IMR-90 (cell line): ENCODE data around the gene SLC1A5. TPM values are rescaled to one million over a fixed set of nuclear protein-coding genes. Genes with fewer than 3 reads are reported as not detected.
A peak's percentile ranks its signal among the peaks of the same experiment; 100 is the strongest.

ENCODE experiments used
- ATAC-seq: fragments of 200-7000 bp; cut with Tn5 transposase; 2 replicates; pipeline ENCODE4 v1.9.1; 2020; ENCODE audit warnings: low read depth, mild to moderate bottlenecking, moderate library complexity
- BruUV-seq: library from RNA; stranded (reverse); fragments of 400-500 nt; replicated peaks from 2 replicates; lab custom pipeline; 2021; lab: Mats Ljungman, UMichigan
- CTCF ChIA-PET: fragments of 300-600 bp; formaldehyde crosslinking; extraction: SDS; loops from one replicate; lab custom pipeline; 2021; ENCODE audit warnings: antibody characterized with exemption; lab: Yijun Ruan, JAX
- POLR2A ChIA-PET: fragments of 300-600 bp; sonication (Branson Sonifier 250); formaldehyde crosslinking; loops from one replicate; lab custom pipeline; 2022; ENCODE audit warnings: antibody characterized with exemption; ENCODE audit not compliant: unreplicated experiment; lab: Charles Lee
- DNase-seq: peaks from one replicate; pipeline ENCODE4 v3.0.0; 2013
- H2AFZ ChIP-seq: replicated peaks from 2 replicates; pipeline ENCODE3; 2013; ENCODE audit warnings: low read length, mild to moderate bottlenecking; ENCODE audit not compliant: poor library complexity
- H2AK5ac ChIP-seq: 2 replicates; pipeline ENCODE4 v1.6.1; 2013; ENCODE audit warnings: low read depth, low read length, inconsistent platforms
- H2AK9ac ChIP-seq: replicated peaks from 2 replicates; pipeline ENCODE3; 2013; ENCODE audit warnings: mild to moderate bottlenecking, low read depth, low read length, moderate library complexity; ENCODE audit not compliant: poor library complexity
- H2BK120ac ChIP-seq: 2 replicates; pipeline ENCODE4 v1.6.1; 2013; ENCODE audit warnings: low read depth, low read length, inconsistent platforms
- H2BK15ac ChIP-seq: 3 replicates; pipeline ENCODE4 v1.6.1; 2013; ENCODE audit warnings: low read depth, low read length, inconsistent platforms
- H2BK20ac ChIP-seq: 2 replicates; pipeline ENCODE4 v1.6.1; 2013; ENCODE audit warnings: low read depth, mild to moderate bottlenecking, inconsistent platforms, low read length, moderate library complexity
- H2BK5ac ChIP-seq: 2 replicates; pipeline ENCODE4 v1.6.1; 2013; ENCODE audit warnings: mild to moderate bottlenecking, low read depth, low read length, inconsistent platforms; ENCODE audit not compliant: poor library complexity, severe bottlenecking
- H3K14ac ChIP-seq: replicated peaks from 2 replicates; pipeline ENCODE4 v1.6.1; 2013; ENCODE audit warnings: low read depth, low read length, inconsistent platforms
- H3K18ac ChIP-seq: 2 replicates; pipeline ENCODE4 v1.6.1; 2013; ENCODE audit warnings: low read depth, low read length, control low read depth
- H3K23ac ChIP-seq: 2 replicates; pipeline ENCODE4 v1.6.1; 2013; ENCODE audit warnings: low read depth, low read length, inconsistent platforms
- H3K27ac ChIP-seq: 2 replicates; pipeline ENCODE4 v1.5.1; 2013; ENCODE audit warnings: mild to moderate bottlenecking, control low read depth, low read length; ENCODE audit not compliant: insufficient read depth
- H3K27me3 ChIP-seq: 2 replicates; pipeline ENCODE4 v1.6.1; 2013; ENCODE audit warnings: low read length; ENCODE audit not compliant: control insufficient read depth, insufficient read depth
- H3K36me3 ChIP-seq: 2 replicates; pipeline ENCODE4 v1.6.1; 2013; ENCODE audit warnings: low read length, mixed read lengths; ENCODE audit not compliant: control insufficient read depth, insufficient read depth
- H3K4ac ChIP-seq: 2 replicates; pipeline ENCODE4 v1.6.1; 2013; ENCODE audit warnings: low read depth, low read length, inconsistent platforms
- H3K4me1 ChIP-seq: 2 replicates; pipeline ENCODE4 v1.6.1; 2013; ENCODE audit warnings: low read length, mixed read lengths; ENCODE audit not compliant: control insufficient read depth, insufficient read depth
- H3K4me2 ChIP-seq: 2 replicates; pipeline ENCODE4 v1.6.1; 2013; ENCODE audit warnings: low read depth, mild to moderate bottlenecking, control low read depth, low read length, moderate library complexity
- H3K4me3 ChIP-seq: 2 replicates; pipeline ENCODE4 v1.5.1; 2013; ENCODE audit warnings: low read depth, mild to moderate bottlenecking, control low read depth, low read length, moderate library complexity; ENCODE audit not compliant: insufficient read depth
- H3K56ac ChIP-seq: 2 replicates; pipeline ENCODE4 v1.6.1; 2013; ENCODE audit warnings: low read length, inconsistent platforms; ENCODE audit not compliant: insufficient read depth; ENCODE audit errors: extremely low read depth
- H3K79me1 ChIP-seq, 2 experiments: 2 replicates each; pipeline ENCODE4 v1.6.1; 2013; ENCODE audit warnings: low read length in 2 of 2, inconsistent platforms in 1 of 2, low read depth in 1 of 2
- H3K9ac ChIP-seq: 2 replicates; pipeline ENCODE4 v1.6.1; 2013; ENCODE audit warnings: low read depth, low read length, control low read depth
- H3K9me1 ChIP-seq: 2 replicates; pipeline ENCODE4 v1.6.1; 2013; ENCODE audit warnings: low read length, inconsistent platforms; ENCODE audit not compliant: insufficient read depth
- H3K9me3 ChIP-seq: 2 replicates; pipeline ENCODE4 v1.6.1; 2013; ENCODE audit warnings: low read length; ENCODE audit not compliant: control insufficient read depth, insufficient read depth
- H4K20me1 ChIP-seq: 2 replicates; pipeline ENCODE4 v1.6.1; 2013; ENCODE audit warnings: low read length, inconsistent platforms; ENCODE audit not compliant: insufficient read depth
- H4K5ac ChIP-seq: 2 replicates; pipeline ENCODE4 v1.6.1; 2013; ENCODE audit warnings: mild to moderate bottlenecking, low read depth, low read length, control low read depth
- H4K8ac ChIP-seq, 2 experiments: 2 replicates each; pipeline ENCODE4 v1.6.1; 2013; ENCODE audit warnings: low read depth in 2 of 2, low read length in 2 of 2, control low read depth in 1 of 2, inconsistent platforms in 1 of 2
- H4K91ac ChIP-seq: 2 replicates; pipeline ENCODE4 v1.6.1; 2013; ENCODE audit warnings: low read depth, low read length, inconsistent platforms; ENCODE audit not compliant: insufficient read depth
- CTCF ChIP-seq: conservative IDR thresholded peaks from 2 replicates; pipeline ENCODE4 v1.5.1; 2012; ENCODE audit warnings: mild to moderate bottlenecking, low read depth, low read length, improper control_type of control experiment
- MAFK ChIP-seq: IDR thresholded peaks from 2 replicates; pipeline ENCODE4 v1.6.1; 2012; ENCODE audit warnings: low read depth, low read length, improper control_type of control experiment
- MAZ ChIP-seq: IDR thresholded peaks from 2 replicates; pipeline ENCODE4 v1.6.1; 2012; ENCODE audit warnings: low read depth, mild to moderate bottlenecking, low read length, improper control_type of control experiment, moderate library complexity, borderline replicate concordance
- MXI1 ChIP-seq: IDR thresholded peaks from 2 replicates; pipeline ENCODE4 v1.6.1; 2012; ENCODE audit warnings: low read depth, mild to moderate bottlenecking, low read length, moderate library complexity, borderline replicate concordance
- WGBS, 2 experiments: methylation state at CpG; one replicate each; pipeline versions ENCODE4 v1.1.5 to v1.1.7; 2013; ENCODE audit warnings: missing lambda C conversion rate in 2 of 2; ENCODE audit not compliant: insufficient read length in 1 of 2; ENCODE audit errors: extremely low coverage in 2 of 2; 5-methylcytosine and 5-hydroxymethylcytosine counted together
- dilution Hi-C: fragments of 300-500 bp; cut with HindIII; formaldehyde crosslinking; loops from one replicate; pipeline ENCODE4 v1.14.3; 2018; ENCODE audit warnings: low sequenced_read_pairs; ENCODE audit not compliant: unreplicated experiment
- in situ Hi-C: fragments of 300-500 bp; cut with MboI; formaldehyde crosslinking; loops from 3 replicates; pipeline ENCODE4 v1.14.3; 2019; ENCODE audit warnings: low sequenced_read_pairs, inconsistent platforms, mixed read lengths
- intact Hi-C: fragments of 100-400 bp; cut with micrococcal nuclease; formaldehyde crosslinking; loops from 2 replicates; pipeline ENCODE4 v1.10.0; 2022
- polyA plus RNA-seq, 3 experiments: library from polyadenylated mRNA; depleted of rRNA; stranded (reverse); fragments of >200 nt; gene quantifications; 2 replicates each; pipeline ENCODE4 v1.2.3, GENCODE V29; 2012; ENCODE audit warnings: low replicate concordance in 1 of 3
- total RNA-seq: library from RNA; depleted of rRNA; stranded (reverse); fragments of >200 nt; gene quantifications from 2 replicates; pipeline ENCODE4 v1.2.3, GENCODE V29; 2012

The SLC1A5 gene
- total and polyA plus RNA-seq, 2 of the 4 experiments (the other 2 are of a cell fraction): 142 to 171 TPM

DNA sequence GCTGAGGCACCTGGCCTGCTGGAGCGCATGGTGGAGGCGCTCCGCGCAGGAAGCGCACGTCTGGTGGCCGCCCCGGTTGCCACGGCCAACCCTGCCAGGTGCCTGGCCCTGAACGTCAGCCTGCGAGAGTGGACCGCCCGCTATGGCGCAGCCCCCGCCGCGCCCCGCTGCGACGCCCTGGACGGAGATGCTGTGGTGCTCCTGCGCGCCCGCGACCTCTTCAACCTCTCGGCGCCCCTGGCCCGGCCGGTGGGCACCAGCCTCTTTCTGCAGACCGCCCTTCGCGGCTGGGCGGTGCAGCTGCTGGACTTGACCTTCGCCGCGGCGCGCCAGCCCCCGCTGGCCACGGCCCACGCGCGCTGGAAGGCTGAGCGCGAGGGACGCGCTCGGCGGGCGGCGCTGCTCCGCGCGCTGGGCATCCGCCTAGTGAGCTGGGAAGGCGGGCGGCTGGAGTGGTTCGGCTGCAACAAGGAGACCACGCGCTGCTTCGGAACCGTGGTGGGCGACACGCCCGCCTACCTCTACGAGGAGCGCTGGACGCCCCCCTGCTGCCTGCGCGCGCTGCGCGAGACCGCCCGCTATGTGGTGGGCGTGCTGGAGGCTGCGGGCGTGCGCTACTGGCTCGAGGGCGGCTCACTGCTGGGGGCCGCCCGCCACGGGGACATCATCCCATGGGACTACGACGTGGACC, 32.4 kb downstream of the SLC1A5 start (continued):
- no peak for TF ChIP-seq MAFK

- in situ Hi-C loops: loop anchor here (5.0 kb wide), 2 partner anchors 87 to 232 kb away; no protein-coding TSS in a partner anchor
- H2BK120ac ChIP-seq: no peak overlapping the region
- no peak overlapping the region; the same call in 2 of the 3 replicates for H2BK15ac ChIP-seq
- peaks cover 16% of the 10 kb centered on the region for H4K20me1 ChIP-seq
- POLR2A ChIA-PET: no interaction called here
- peaks cover 8 to 29% of the 10 kb centered on the region in 2 experiments; a peak in 2 of 4 replicates for H3K79me1 ChIP-seq
- H2BK5ac ChIP-seq: no peak overlapping the region
- H2BK20ac ChIP-seq: no peak overlapping the region
- DNase-seq (peak; percentile 77), ATAC-seq (peak; percentile 58)
- WGBS, 2 experiments: 79% methylated on average over 18 of the region's 39 CpGs; no CpG with 5 or more reads in 1 of the 2 experiments
- CTCF ChIA-PET: interaction anchor here (0.9 to 1.1 kb wide), 2 partner anchors 85 to 86 kb away, joined by 3 to 5 read pairs; no protein-coding TSS in a partner anchor
- H3K9ac ChIP-seq: no peak overlapping the region; the same call in 1 of the 2 replicates
- H4K8ac ChIP-seq: peak overlapping the region; percentile 53 to 78; a peak in 2 of 4 replicates
- H3K27ac ChIP-seq: peak overlapping the region; percentile 47
- no peak overlapping the region for H3K56ac ChIP-seq
- H3K4me3 ChIP-seq: no peak overlapping the region
- intact Hi-C loops: no loop called here
- peak overlapping the region; percentile 22; the same call in 1 of the 2 replicates for H3K4ac ChIP-seq
- peak overlapping the region; percentile 4 for H2AK9ac ChIP-seq
- H3K4me1 ChIP-seq: peaks cover 10% of the 10 kb centered on the region
- no TSS peak for BruUV-seq
- TF ChIP-seq MAZ: peak; percentile 28; the same call in 1 of the 2 replicates
- 0 out of 2 replicates have a peak, but pooled peaks have one; percentile 15 for TF ChIP-seq MXI1
- no peak for TF ChIP-seq CTCF
- H3K14ac ChIP-seq: no peak overlapping the region; the same call in 1 of the 2 replicates
- no peak overlapping the region for H3K4me2 ChIP-seq
- H3K36me3 ChIP-seq: peaks cover 22% of the 10 kb centered on the region
- dilution Hi-C loops: no loop called here
- H3K9me1 ChIP-seq: peaks cover 4% of the 10 kb centered on the region
- H2AFZ ChIP-seq: peak overlapping the region; percentile 33
- H3K9me3 ChIP-seq: no peaks in the 10 kb centered on the region
- H3K18ac ChIP-seq: no peak overlapping the region
- H4K91ac ChIP-seq: no peak overlapping the region
- peak overlapping the region; percentile 35; the same call in 1 of the 2 replicates for H2AK5ac ChIP-seq
- no peaks in the 10 kb centered on the region for H3K27me3 ChIP-seq
- H4K5ac ChIP-seq: no peak overlapping the region; the same call in 1 of the 2 replicates
- no peak overlapping the region for H3K23ac ChIP-seq
These were observed 33.1 kb downstream of the SLC1A5 start for GRCh38 chr19:46755077-46755852.
